Stimulated activated CD4-positive, alpha-beta T cell treated with anti-CD3 and anti-CD28 coated beads, TNF-alpha, amount 100 ng/mL, for 1 hour (primary cell): ENCODE measurements around the gene RNU1-2.
"Not testable (repeated sequence)": the region's sequence is repeated elsewhere in the genome, so short reads cannot be mapped to it uniquely, and the experiment has no call there.

Experiments
- DNase-seq, 3 donors: peaks; one replicate each; pipeline ENCODE4 v3.0.0-alpha.2; 2020; ENCODE audit warnings: low read depth in 3 of 3, low spot score in 1 of 3

Gene RNU1-2

GRCh38 chr1:16895598-16896315, at the start of gene RNU1-2:
Gene RNU1-2 (plus strand): TSS chr1:16895980.
- DNase-seq, result peak; percentile 44 to 82 (median 77)

GRCh38 chr1:16856201-16856600, 39.6 kb upstream of the RNU1-2 start:
- not testable (repeated sequence) for DNase-seq

- DNase-seq, result not testable (repeated sequence)
Observed at GRCh38 chr1:16859167-16860041, 36.4 kb upstream of the RNU1-2 start.

GRCh38 chr1:16860048-16860447, 35.7 kb upstream of the RNU1-2 start:
- not testable (repeated sequence) for DNase-seq

GRCh38 chr1:16861832-16862245, 33.9 kb upstream of the RNU1-2 start:
- not testable (repeated sequence) for DNase-seq

- not testable (repeated sequence) for DNase-seq
Observed at GRCh38 chr1:16862415-16862814, 33.4 kb upstream of the RNU1-2 start.

- not testable (repeated sequence) for DNase-seq
Observed at GRCh38 chr1:16863024-16863423, 32.8 kb upstream of the RNU1-2 start.

- not testable (repeated sequence) for DNase-seq
Observed at GRCh38 chr1:16866926-16867707, 28.7 kb upstream of the RNU1-2 start.

GRCh38 chr1:16868787-16869186, 27.0 kb upstream of the RNU1-2 start:
- DNase-seq, result not testable (repeated sequence)

GRCh38 chr1:16869996-16870395, 25.8 kb upstream of the RNU1-2 start:
- DNase-seq, result not testable (repeated sequence)

- DNase-seq, result not testable (repeated sequence)
Observed at GRCh38 chr1:16871171-16871570, 24.6 kb upstream of the RNU1-2 start.

- DNase-seq, result peak in 1 of 3 donors; percentile 44
Observed at GRCh38 chr1:16872152-16873075, 23.4 kb upstream of the RNU1-2 start.

- DNase-seq, result peak in 2 of 3 donors; percentile 39 to 46
Observed at GRCh38 chr1:16873076-16873879, 22.5 kb upstream of the RNU1-2 start.

- DNase-seq, result not testable (repeated sequence)
Observed at GRCh38 chr1:16874968-16875765, 20.6 kb upstream of the RNU1-2 start.

- not testable (repeated sequence) for DNase-seq
Observed at GRCh38 chr1:16881742-16882141, 14.0 kb upstream of the RNU1-2 start.

GRCh38 chr1:16882986-16883385, 12.8 kb upstream of the RNU1-2 start:
- no peak for DNase-seq

- DNase-seq, result not testable (repeated sequence)
Observed at GRCh38 chr1:16884487-16884886, 11.3 kb upstream of the RNU1-2 start.

GRCh38 chr1:16886860-16887605, 8.7 kb upstream of the RNU1-2 start:
- no peak for DNase-seq
